H1 (cell line): ENCODE results near the gene BIRC5. TPM values are rescaled to one million over a fixed set of nuclear protein-coding genes. Genes with fewer than 3 reads are reported as not detected.

Experiments used
- CTCF ChIA-PET: fragments of 300-600 bp; sonication (Branson Sonifier 250); formaldehyde crosslinking; loops from one replicate; lab custom pipeline; 2021; ENCODE audit not compliant: partially characterized antibody; lab: Charles Lee
- POLR2A ChIA-PET: fragments of 300-600 bp; sonication (Branson Sonifier 250); formaldehyde crosslinking; loops from one replicate; lab custom pipeline; 2021; ENCODE audit warnings: inconsistent platforms; ENCODE audit not compliant: partially characterized antibody; lab: Charles Lee
- DNase-seq, 2 experiments: peaks; one replicate each; pipeline versions ENCODE4 v3.0.0 to v3.0.0-alpha.2; 2010 to 2022; ENCODE audit warnings: low spot score in 2 of 2, low read depth in 1 of 2, mixed read lengths in 1 of 2
- FAIRE-seq: peaks from 2 replicates; lab custom pipeline; 2011; peaks lifted over from hg19 to GRCh38; lab: Jason Lieb, UNC
- H2AFZ ChIP-seq: 2 replicates; pipeline ENCODE4 v1.8.1; 2012; ENCODE audit warnings: low read length, inconsistent platforms
- H2AK5ac ChIP-seq: 2 replicates; pipeline ENCODE4 v1.6.1; 2013; ENCODE audit warnings: low read depth, low read length
- H2BK120ac ChIP-seq: replicated peaks from 2 replicates; pipeline ENCODE3; 2013; ENCODE audit warnings: low read depth, low read length, inconsistent platforms
- H2BK12ac ChIP-seq: 2 replicates; pipeline ENCODE4 v1.6.1; 2013; ENCODE audit warnings: low read depth, low read length
- H2BK15ac ChIP-seq: 2 replicates; pipeline ENCODE4 v1.6.1; 2013; ENCODE audit warnings: low read length
- H2BK20ac ChIP-seq: 2 replicates; pipeline ENCODE4 v1.6.1; 2013; ENCODE audit warnings: low read length
- H2BK5ac ChIP-seq: 2 replicates; pipeline ENCODE4 v1.6.1; 2013; ENCODE audit warnings: low read depth, low read length
- H3K14ac ChIP-seq: 2 replicates; pipeline ENCODE4 v1.6.1; 2013; ENCODE audit warnings: inconsistent platforms; ENCODE audit not compliant: insufficient read length
- H3K18ac ChIP-seq: 2 replicates; pipeline ENCODE4 v1.6.1; 2013; ENCODE audit warnings: low read length; ENCODE audit errors: extremely low read depth
- H3K23ac ChIP-seq: 2 replicates; pipeline ENCODE4 v1.6.1; 2013; ENCODE audit warnings: inconsistent platforms; ENCODE audit not compliant: insufficient read length
- H3K23me2 ChIP-seq: 2 replicates; pipeline ENCODE4 v1.6.1; 2013; ENCODE audit warnings: low read depth, low read length
- H3K27ac ChIP-seq: 2 replicates; pipeline ENCODE4 v1.6.1; 2011; ENCODE audit warnings: low read depth, low read length, inconsistent platforms
- H3K27me3 ChIP-seq, 4 experiments: replicated peaks in 1 of 4; 1 replicate in 1 of 4; 2 replicates in 3 of 4; pipeline versions ENCODE4 v1.6.1 to v1.8.1; 2011 to 2013; ENCODE audit warnings: low read length in 3 of 4, mild to moderate bottlenecking in 3 of 4, inconsistent platforms in 2 of 4, mixed read lengths in 2 of 4, moderate library complexity in 1 of 4; ENCODE audit not compliant: control insufficient read depth in 3 of 4, insufficient read depth in 3 of 4; ENCODE audit errors: extremely low read depth in 1 of 4
- H3K36me3 ChIP-seq, 4 experiments: 2 replicates each; pipeline versions ENCODE4 v1.6.1 to v1.8.1; 2011 to 2013; ENCODE audit warnings: mild to moderate bottlenecking in 4 of 4, low read length in 3 of 4, moderate library complexity in 2 of 4, control low read depth in 1 of 4, inconsistent platforms in 1 of 4; ENCODE audit not compliant: insufficient read depth in 4 of 4, control insufficient read depth in 2 of 4
- H3K4ac ChIP-seq: replicated peaks from 2 replicates; pipeline ENCODE3; 2013; ENCODE audit warnings: low read length, low read depth, mixed read lengths, inconsistent platforms; ENCODE audit not compliant: insufficient read length
- H3K4me1 ChIP-seq, 4 experiments: replicated peaks in 1 of 4; 1 replicate in 1 of 4; 2 replicates in 3 of 4; pipeline versions ENCODE4 v1.6.1 to v1.8.1; 2011 to 2013; ENCODE audit warnings: low read length in 3 of 4, inconsistent platforms in 2 of 4, mixed read lengths in 1 of 4; ENCODE audit not compliant: insufficient read depth in 4 of 4, control insufficient read depth in 3 of 4
- H3K4me2 ChIP-seq, 2 experiments: 2 replicates each; pipeline versions ENCODE4 v1.6.1 to v1.8.1; 2011 to 2013; ENCODE audit warnings: low read depth in 2 of 2, low read length in 2 of 2, control low read depth in 1 of 2, inconsistent platforms in 1 of 2, mild to moderate bottlenecking in 1 of 2; ENCODE audit not compliant: insufficient read depth in 1 of 2
- H3K4me3 ChIP-seq, 4 experiments: fragments of 200-600, 300-600 bp in 1 of 4; sonication (generic), shearing (Covaris generic), sonication (Bioruptor Twin) in 1 of 4; 2 replicates each; pipeline versions ENCODE4 v1.5.1 to v1.8.1; 2011 to 2016; ENCODE audit warnings: low read length in 4 of 4, low read depth in 3 of 4, control low read depth in 2 of 4, inconsistent platforms in 2 of 4, mild to moderate bottlenecking in 2 of 4, mixed read lengths in 1 of 4, moderate library complexity in 1 of 4; ENCODE audit not compliant: insufficient read depth in 2 of 4; ENCODE audit errors: extremely low read depth in 1 of 4
- H3K56ac ChIP-seq: replicated peaks from 2 replicates; pipeline ENCODE3; 2013; ENCODE audit warnings: low read depth, mild to moderate bottlenecking, mixed read lengths, low read length, inconsistent platforms; ENCODE audit not compliant: insufficient read length
- H3K79me1 ChIP-seq: 2 replicates; pipeline ENCODE4 v1.6.1; 2013; ENCODE audit warnings: low read depth, low read length, control low read depth
- H3K79me2 ChIP-seq, 2 experiments: 2 replicates each; pipeline versions ENCODE4 v1.6.1 to v1.8.1; 2012 to 2013; ENCODE audit warnings: low read length in 2 of 2, mild to moderate bottlenecking in 2 of 2, inconsistent platforms in 1 of 2; ENCODE audit not compliant: insufficient read depth in 2 of 2, control insufficient read depth in 1 of 2
- H3K9ac ChIP-seq, 4 experiments: replicated peaks in 1 of 4; 1 replicate in 1 of 4; 2 replicates in 3 of 4; pipeline versions ENCODE4 v1.6.1 to v1.8.1; 2011 to 2013; ENCODE audit warnings: low read depth in 3 of 4, low read length in 3 of 4, control low read depth in 2 of 4, mild to moderate bottlenecking in 2 of 4, moderate library complexity in 2 of 4, inconsistent platforms in 1 of 4; ENCODE audit errors: extremely low read depth in 1 of 4
- H3K9me3 ChIP-seq, 2 experiments: 2 replicates each; pipeline versions ENCODE4 v1.6.1 to v1.8.1; 2012 to 2013; ENCODE audit warnings: mild to moderate bottlenecking in 2 of 2, moderate library complexity in 2 of 2, control low read depth in 1 of 2, inconsistent platforms in 1 of 2, low read depth in 1 of 2, low read length in 1 of 2, mixed read lengths in 1 of 2; ENCODE audit not compliant: insufficient read depth in 2 of 2
- H4K20me1 ChIP-seq, 2 experiments: replicated peaks in 1 of 2; 2 replicates each; pipeline versions ENCODE3 to v1.8.1; 2011 to 2013; ENCODE audit warnings: inconsistent platforms in 2 of 2, low read length in 2 of 2, mild to moderate bottlenecking in 1 of 2; ENCODE audit not compliant: insufficient read depth in 2 of 2, control insufficient read depth in 1 of 2
- H4K5ac ChIP-seq: 2 replicates; pipeline ENCODE4 v1.6.1; 2013; ENCODE audit warnings: low read length, low read depth, mixed read lengths, inconsistent platforms; ENCODE audit not compliant: insufficient read length
- H4K8ac ChIP-seq: 2 replicates; pipeline ENCODE4 v1.8.0; 2013; ENCODE audit warnings: mild to moderate bottlenecking, moderate library complexity, low read length, inconsistent platforms; ENCODE audit not compliant: insufficient read depth; ENCODE audit errors: extremely low read depth
- H4K91ac ChIP-seq: replicated peaks from 2 replicates; pipeline ENCODE3; 2013; ENCODE audit warnings: low read length, mixed read lengths, inconsistent platforms; ENCODE audit not compliant: insufficient read length
- CHD2 ChIP-seq: IDR thresholded peaks from 2 replicates; pipeline ENCODE4 v1.6.1; 2012; ENCODE audit warnings: low read length, improper control_type of control experiment
- HDAC6 ChIP-seq: IDR thresholded peaks from one replicate; pipeline ENCODE4 v1.7.1; 2012; ENCODE audit warnings: low read depth, mild to moderate bottlenecking, inconsistent platforms, low read length, moderate library complexity
- SIN3A ChIP-seq, 2 experiments: IDR thresholded peaks in 1 of 2; conservative IDR thresholded peaks in 1 of 2; 2 replicates each; pipeline ENCODE4 v1.6.1; 2011 to 2012; ENCODE audit warnings: low read length in 2 of 2, improper control_type of control experiment in 1 of 2, low read depth in 1 of 2, mild to moderate bottlenecking in 1 of 2
- SIRT6 ChIP-seq: IDR thresholded peaks from one replicate; pipeline ENCODE4 v1.7.1; 2012; ENCODE audit warnings: low read length, inconsistent platforms
- WGBS, 2 experiments: shearing (Covaris generic) in 1 of 2; methylation state at CpG; one replicate each; pipeline versions ENCODE4 v1.1.6 to v1.1.7; 2013 to 2015; ENCODE audit warnings: low lambda C conversion rate in 2 of 2, mixed read lengths in 2 of 2, inconsistent platforms in 1 of 2, low coverage in 1 of 2, missing lambda C conversion rate in 1 of 2; ENCODE audit not compliant: insufficient replicate concordance in 2 of 2, insufficient coverage in 1 of 2, insufficient read length in 1 of 2; ENCODE audit errors: extremely low coverage in 1 of 2, missing lambda C conversion rate in 1 of 2; 5-methylcytosine and 5-hydroxymethylcytosine counted together
- polyA plus RNA-seq, 7 experiments: library from polyadenylated mRNA; depleted of rRNA in 3 of 7; stranded (reverse) in 5 of 7; unstranded in 2 of 7; fragments of >200 nt in 5 of 7; fragments of 200-250 nt in 2 of 7; gene quantifications; 1 replicate in 5 of 7; 2 replicates in 1 of 7; 4 replicates in 1 of 7; pipeline versions ENCODE4 v1.2.1 to v1.2.3, GENCODE V29; 2011 to 2013; ENCODE audit warnings: missing spikeins in 2 of 7, mixed read lengths in 2 of 7
- total RNA-seq: library from RNA; stranded (reverse); fragmentation: NEBNext Ultra II Directional; extraction: Animal tissue kit (Norgen Biotek cat#: 25700); gene quantifications from 2 replicates; pipeline ENCODE4 v1.2.1, GENCODE V29; 2021
- TF ChIP-seq, protein P1 (sequence below): IDR thresholded peaks from 2 replicates; pipeline ENCODE4 v1.6.1; 2012; ENCODE audit warnings: low read length, inconsistent platforms

Gene BIRC5
- total and polyA plus RNA-seq, 2 of the 8 experiments (the other 6 are each of a cell fraction or from before 2014, with no cell fraction given), result 42.2 to 108 TPM

- WGBS, 2 experiments, result 11% methylated on average over 25 of the region's 38 CpGs; no CpG with 5 or more reads in 1 of the 2 experiments
- H3K9ac ChIP-seq, result no peak overlapping the region; a peak in 1 of 7 replicates
Measured at GRCh38 chr17:78168903-78169793, 44.9 kb upstream of the BIRC5 start.

More at GRCh38 chr17:78168903-78169793, 44.9 kb upstream of the BIRC5 start:
- Histone ChIP-seq H4K5ac (peak overlapping the region; percentile 23), H3K36me3 (peaks cover 1 to 16% (median 3%) of the 10 kb centered on the region in 4 experiments; a peak in 5 of 8 replicates), H3K27me3 (no peaks in the 10 kb centered on the region), H2AK5ac (0 out of 2 replicates have a peak overlapping the region, but pooled peaks have one; percentile 93), H2AFZ (no peak overlapping the region), H3K4me1 (peaks cover 5 to 39% (median 19%) of the 10 kb centered on the region in 4 experiments), H3K23me2 (peaks cover 5% of the 10 kb centered on the region; the same call in 1 of the 2 replicates), H4K20me1 (peaks cover 12% of the 10 kb centered on the region in 2 experiments), H2BK12ac (0 out of 2 replicates have a peak overlapping the region, but pooled peaks have one; percentile 17), H3K9me3 (no peaks in the 10 kb centered on the region), H3K14ac (no peak overlapping the region), H4K8ac (no peak overlapping the region), H2BK120ac (no peak overlapping the region), H3K79me1 (peaks cover 6% of the 10 kb centered on the region), H3K23ac (no peak overlapping the region), H3K79me2 (no peaks in the 10 kb centered on the region), H3K4me3 (peak overlapping the region; percentile 57 to 87 (median 65)), H3K56ac (no peak overlapping the region), H4K91ac (peak overlapping the region; percentile 73), H2BK20ac (no peak overlapping the region), H3K18ac (no peak overlapping the region), H3K27ac (no peak overlapping the region), H3K4ac (no peak overlapping the region), H3K4me2 (peak overlapping the region; percentile 65 to 83), H2BK5ac (peak overlapping the region; percentile 52; the same call in 1 of the 2 replicates), H2BK15ac (peak overlapping the region; percentile 92; the same call in 1 of the 2 replicates)
- no peak for FAIRE-seq
- TF ChIP-seq CHD2 (peak; percentile 31; the same call in 1 of the 2 replicates), SIRT6 (no peak), HDAC6 (no peak), SIN3A (conservative IDR thresholded peaks at IDR 0.05 in 1 of 2, IDR thresholded peaks at IDR 0.05 in 1 of 2; ENCODE audit: low read depth in 1 of 2, low read length in 2 of 2) (no peak)
- TF ChIP-seq, protein P1, sequence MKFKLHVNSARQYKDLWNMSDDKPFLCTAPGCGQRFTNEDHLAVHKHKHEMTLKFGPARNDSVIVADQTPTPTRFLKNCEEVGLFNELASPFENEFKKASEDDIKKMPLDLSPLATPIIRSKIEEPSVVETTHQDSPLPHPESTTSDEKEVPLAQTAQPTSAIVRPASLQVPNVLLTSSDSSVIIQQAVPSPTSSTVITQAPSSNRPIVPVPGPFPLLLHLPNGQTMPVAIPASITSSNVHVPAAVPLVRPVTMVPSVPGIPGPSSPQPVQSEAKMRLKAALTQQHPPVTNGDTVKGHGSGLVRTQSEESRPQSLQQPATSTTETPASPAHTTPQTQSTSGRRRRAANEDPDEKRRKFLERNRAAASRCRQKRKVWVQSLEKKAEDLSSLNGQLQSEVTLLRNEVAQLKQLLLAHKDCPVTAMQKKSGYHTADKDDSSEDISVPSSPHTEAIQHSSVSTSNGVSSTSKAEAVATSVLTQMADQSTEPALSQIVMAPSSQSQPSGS, result no peak
- CTCF ChIA-PET, result interaction anchor here (0.6 to 1.8 kb wide), 9 partner anchors 9 to 58 kb away, joined by 3 to 9 read pairs (median 3); no protein-coding TSS in a partner anchor
- POLR2A ChIA-PET, result interaction anchor here (0.6 to 10.2 kb wide), 19 partner anchors 8 to 538 kb away, joined by 3 to 131 read pairs (median 4); partner anchors contain the start of genes AFMID, BIRC5 and TK1
- peak in 1 of 2 experiments; percentile 80 for DNase-seq
